Activated CD8-positive, alpha-beta memory T cell treated with anti-CD3 and anti-CD28 coated beads for 4 hours (primary cell): Measurements from ENCODE around the gene LMOD3.
A peak's percentile ranks its signal among the peaks of the same experiment; 100 is the strongest.

Experiments
- DNase-seq, 2 donors: peaks; one replicate each; pipeline ENCODE4 v3.0.0-alpha.2; 2020; ENCODE audit warnings: low read depth in 2 of 2

Gene LMOD3

DNA sequence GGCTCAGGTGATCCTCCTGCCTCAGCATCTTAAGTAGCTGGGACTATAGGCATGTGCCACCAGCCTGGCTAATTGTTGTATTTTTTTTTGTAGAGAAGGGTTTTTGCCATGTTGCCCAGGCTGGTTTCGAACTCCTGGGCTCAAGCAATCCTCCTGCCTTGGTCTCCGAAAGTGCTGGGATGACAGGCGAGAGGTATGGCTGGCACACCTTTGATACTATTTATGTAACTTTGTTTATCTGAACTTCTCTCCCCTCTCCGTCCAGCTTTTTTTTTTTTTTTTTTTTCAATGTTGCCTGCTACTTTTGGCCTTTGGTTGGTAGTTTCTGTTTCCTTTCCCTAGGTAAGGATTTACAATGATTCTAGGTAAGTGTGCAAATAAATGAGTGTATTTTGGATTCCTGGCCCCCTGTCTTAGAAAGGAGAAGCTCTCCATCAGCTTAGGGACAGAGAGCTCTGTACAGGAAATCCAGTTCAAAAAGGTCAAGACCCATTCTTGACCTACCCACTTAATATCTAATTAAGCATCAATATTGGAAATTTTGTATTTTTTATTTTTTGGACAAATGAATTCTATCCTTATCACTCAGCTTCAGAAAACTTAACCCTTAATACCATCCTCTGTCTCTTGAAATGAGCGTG is 30.9 kb downstream of the LMOD3 start:
- no peak for DNase-seq

DNA sequence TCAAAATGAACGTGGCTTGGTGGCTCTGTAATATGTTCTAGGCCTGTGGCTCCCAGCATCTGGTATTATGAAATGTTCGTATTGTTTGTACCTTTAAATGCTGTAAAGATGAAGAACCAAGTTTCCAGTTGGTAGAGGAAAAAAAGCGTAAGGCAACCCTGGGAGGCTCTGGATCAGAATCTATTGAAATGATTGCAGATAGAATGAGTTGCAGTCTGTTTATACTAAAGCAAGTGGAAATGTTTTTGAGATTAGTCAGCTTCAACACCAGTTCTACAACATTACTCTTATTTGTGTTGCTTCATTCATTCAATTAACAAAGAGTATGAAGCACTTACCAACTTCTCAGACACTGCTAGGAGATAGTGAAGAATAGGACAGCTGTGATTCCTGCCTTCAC is 32.4 kb downstream of the LMOD3 start:
- no peak for DNase-seq

DNA sequence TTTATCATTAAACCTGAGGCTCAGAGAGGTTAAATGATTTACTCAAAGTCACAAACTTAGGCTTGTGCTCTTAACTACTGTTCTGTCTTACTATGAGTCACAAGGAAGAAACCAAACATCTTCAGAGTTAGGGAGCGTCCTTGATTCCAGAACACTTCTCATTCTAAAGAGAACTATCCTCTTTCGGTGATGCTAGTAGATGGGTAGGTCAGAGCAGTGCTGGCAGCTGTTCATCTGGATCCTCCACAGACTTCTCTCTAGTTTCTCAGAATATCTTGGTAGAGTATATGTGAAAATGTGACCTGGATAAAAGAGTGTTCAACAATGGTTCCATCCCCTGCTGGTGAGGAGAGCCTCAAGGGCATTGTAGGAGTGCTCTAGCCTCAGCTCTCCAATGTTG is 34.3 kb downstream of the LMOD3 start:
- DNase-seq, result no peak

DNA sequence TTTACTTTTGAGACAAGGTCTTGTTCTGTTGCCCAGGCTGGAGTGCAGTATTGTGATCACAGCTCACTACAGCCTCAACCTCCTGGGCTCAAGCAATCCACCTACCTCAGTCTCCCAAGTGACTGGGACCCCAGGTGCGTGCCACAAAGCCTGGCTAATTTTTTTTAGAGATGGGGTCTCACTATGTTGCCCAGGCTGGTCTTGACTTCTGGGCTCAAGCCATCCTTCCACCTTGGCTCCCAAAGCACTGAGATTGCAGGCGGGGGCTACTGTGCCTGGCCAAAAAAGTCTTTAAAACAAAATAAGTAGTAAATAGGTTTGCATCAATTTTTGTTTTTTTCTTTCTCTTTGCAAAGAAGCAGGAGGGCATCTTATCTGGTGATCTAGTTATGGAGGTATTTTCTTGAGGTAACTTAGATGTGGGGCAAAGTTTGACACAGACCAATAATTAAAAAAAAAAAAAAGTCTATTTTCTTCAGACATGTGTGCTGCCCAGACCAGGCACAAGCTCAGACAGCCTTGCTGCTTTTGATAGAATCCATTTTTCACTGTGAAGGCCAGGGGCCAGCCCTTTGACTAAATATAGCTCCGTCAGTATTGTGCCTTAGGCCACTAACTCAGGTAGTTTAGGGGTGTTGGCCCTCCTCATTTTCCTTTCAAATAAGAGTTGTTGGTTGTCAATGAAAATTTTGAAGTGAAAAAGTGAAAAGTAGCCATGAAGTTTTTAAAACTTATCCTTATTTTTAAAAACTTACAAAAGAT is 35.2 kb downstream of the LMOD3 start:
- no peak for DNase-seq

DNA sequence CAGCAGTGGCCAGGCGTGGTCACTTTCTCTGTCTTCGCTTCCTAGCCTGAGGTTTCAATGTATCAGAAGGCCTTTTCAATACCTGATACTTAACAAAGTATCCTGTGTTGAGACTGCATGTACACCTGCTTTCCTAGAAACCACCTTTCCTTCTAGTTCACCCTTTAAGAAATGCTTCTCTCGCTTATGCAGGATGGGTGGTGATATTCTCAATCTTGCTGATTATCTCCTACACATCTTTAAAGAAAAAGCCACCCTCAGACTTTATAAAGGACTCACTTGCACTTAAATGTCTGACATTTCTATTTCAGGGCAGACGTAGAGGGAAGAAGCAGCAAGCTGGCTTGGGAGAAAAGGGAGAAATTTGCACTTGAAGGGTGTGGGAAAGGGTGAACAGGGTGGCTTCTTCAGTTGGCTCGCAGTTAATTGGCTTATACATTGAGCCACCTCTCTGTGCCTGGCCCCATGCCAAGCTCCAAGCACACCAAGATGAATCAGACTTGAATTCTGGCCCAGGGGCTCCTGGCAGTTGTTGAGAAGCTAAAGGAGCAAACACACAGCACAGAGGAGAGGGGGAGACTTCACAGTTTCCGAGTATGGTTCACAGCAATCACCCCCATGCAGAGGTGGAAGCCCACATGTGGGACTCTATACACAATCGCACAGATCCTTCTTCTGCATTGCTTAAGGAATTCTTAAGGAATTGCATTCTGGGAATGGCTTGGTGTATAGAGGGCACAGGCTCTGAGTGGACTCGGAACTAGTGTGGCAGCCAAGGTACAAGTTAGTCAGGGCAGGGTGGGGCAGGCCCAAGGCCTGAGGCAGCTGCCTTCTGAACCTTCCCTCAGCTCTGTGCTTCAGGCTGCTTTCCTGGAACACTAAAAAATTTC is 36.3 kb downstream of the LMOD3 start:
- DNase-seq, result peak; percentile 54 to 63

DNA sequence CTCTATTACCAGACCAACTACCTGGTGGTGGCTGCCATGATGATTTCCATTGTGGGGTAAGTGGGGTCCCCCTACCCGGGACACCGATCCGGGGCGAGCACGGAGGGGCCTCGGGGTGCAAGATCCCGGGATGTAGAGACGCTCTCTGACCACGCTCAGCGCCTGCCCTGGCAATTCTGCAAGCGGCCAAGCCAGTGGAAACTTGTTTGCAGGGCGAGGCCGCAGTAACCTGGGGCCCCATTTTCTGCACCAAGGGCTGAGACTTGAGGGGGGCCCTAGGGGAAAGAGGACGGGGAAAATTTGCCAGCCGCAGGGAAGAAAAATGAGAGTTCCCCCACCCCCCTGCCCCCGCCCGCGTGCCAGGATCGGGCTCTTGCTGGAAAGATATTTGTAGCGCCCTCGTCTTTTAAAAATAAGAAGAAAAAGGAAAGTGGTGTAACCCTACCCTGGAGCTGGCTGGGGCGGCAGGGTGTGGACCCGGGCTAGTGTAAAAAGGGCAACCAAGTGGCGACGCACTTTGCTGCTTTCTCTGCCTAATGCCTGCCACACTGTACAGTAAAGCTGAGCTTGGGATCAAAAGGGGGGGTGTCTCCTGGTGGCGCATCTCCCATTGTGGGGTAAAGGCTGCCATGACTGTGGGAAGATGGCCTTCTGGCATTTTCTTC is 37.1 kb downstream of the LMOD3 start:
- no peak for DNase-seq

DNA sequence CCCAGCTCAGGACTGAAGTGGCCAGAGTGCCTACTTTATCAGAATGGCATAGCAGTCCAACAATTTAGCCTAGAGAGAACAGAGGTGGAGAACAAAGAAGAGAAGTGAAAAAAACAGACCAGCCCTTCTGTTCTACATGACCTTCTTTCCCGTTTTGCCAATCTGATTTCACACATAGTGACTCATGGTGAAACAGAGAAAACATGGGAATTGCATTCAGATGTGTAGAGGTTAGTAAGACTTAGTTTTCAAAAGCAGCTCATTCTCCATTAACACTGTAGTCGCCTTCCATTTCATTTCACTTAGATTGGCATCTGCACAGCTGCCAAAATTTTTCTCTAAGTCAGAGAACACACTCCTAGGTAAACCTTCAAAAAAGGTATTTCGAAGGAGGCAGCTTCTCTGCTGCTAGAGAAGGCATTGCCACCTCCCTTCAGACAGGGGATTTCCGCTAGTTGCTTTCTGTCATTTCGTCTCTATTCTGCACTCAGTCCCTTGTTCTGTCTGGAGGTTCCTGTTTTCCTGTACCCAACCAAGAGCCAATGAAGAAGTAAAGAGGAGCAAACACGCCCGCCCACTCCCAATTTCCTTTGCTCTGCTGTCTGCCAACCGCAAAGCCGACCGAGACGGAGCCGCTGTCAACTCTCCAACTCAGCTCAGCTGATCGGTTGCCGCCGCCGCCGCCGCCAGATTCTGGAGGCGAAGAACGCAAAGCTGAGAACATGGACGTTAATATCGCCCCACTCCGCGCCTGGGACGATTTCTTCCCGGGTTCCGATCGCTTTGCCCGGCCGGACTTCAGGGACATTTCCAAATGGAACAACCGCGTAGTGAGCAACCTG is 37.8 kb downstream of the LMOD3 start, which contains the start of gene ARL6IP5:
TSS of gene ARL6IP5 (plus strand) at position 612 of the 842 bp plus-strand sequence. CDS start at position 723, 111 bp downstream.
- DNase-seq, result peak; percentile 73 to 82

DNA sequence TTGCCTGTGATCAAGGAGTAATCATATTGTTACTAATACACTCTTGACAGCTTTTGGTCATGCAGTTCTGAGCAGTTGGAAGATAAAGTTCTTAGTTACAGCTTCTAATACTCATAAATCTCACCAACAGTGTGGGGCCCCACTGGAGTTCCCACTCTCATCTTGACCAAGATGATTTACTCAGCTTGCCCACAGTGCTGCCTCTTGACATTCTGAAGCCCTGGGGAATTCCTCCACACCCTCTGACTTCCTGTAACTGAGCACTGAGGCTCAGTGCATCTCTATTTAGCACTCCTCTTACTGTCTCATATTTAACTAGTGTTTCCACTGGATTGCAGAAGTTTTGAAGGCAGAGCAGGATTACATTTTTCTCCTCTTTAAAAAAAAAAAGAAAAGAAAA is 39.6 kb downstream of the LMOD3 start:
- peak; percentile 48 to 70 for DNase-seq

DNA sequence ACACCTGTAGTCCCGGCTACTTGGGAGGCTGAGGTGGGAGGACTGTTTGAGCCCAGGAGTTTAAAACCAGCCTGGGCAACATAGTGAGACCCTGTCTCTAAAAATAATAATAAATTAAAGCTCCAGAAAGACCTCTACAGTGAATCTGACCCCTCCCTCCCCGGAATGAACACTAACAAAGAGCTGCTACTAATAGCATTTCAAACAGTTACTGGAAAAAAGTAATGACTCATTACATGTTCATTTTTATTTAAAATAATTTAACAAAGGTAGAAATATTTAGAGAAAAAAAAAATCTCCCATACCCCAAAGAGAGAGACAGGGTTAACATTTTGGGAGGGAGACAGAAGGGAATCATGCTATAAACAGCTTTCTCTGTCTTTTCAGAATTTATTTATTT is 40.0 kb downstream of the LMOD3 start:
- DNase-seq, result no peak

DNA sequence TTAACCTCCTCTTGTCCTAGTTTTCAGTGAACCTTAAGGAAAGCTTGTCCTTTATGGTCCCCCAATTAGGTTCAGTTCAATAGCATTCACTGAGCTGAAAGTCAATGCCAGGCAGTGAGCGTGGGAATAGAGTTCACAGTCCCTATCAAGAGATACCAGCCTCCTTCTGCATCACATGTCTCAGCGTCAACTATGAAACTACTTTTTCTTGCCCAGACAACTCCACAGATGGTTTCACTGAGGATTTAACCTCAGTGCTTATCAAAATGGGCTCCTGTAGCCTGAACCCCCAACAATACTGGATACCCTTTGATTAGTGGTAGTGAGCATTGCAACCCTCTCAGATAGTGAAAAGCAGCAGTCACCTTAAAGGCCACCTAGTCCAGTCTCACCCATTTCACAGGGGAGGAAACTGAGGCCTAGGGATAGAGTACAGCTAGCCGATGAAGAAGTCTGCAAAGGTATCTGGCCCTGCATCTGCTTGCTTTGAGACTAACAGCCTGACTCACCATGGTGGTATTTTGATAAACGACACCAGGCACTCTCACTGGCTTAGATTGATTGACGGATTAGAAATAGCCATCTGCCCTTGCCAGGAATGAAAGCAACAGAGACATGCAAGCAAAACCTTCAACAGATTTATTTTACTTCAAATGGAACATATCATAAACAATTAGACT is 40.7 kb downstream of the LMOD3 start:
- DNase-seq, result no peak

DNA sequence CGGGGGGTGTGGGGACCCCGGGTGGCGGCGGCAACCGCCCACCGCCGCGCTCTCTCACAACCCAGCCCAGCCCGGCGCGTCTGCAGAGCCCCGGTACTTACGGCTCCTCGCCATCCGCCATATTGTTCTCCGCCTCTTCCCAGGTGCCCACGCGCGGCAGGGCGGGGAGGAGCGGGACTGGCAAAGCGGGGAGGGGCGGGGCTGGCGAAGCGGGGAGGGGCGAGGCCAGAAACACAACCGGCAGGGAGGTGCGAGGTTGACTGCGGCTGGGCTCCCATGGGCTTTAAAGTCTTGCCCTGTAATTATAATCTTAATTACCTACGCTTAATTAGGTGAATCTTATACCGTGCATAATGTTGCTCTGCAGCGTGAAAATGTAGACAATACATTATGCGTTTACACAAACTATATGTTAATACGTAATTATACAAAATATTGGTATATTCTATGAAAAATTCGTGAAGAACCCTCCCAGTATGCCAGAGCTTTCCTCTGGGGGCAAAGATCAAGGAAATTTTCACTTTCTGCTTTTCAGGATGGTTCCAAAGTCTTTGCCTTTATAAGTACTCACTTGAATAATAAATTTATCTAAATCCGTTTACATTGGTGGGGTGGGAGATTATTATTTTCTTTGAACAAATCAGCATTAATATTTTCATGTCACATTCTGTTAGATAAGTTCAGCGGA is 42.0 kb downstream of the LMOD3 start, which contains the start of gene UBA3:
TSS of gene UBA3 (minus strand) at position 133 of the 688 bp plus-strand sequence. CDS start at position 121, 12 bp downstream.
- DNase-seq, result peak; percentile 86

DNA sequence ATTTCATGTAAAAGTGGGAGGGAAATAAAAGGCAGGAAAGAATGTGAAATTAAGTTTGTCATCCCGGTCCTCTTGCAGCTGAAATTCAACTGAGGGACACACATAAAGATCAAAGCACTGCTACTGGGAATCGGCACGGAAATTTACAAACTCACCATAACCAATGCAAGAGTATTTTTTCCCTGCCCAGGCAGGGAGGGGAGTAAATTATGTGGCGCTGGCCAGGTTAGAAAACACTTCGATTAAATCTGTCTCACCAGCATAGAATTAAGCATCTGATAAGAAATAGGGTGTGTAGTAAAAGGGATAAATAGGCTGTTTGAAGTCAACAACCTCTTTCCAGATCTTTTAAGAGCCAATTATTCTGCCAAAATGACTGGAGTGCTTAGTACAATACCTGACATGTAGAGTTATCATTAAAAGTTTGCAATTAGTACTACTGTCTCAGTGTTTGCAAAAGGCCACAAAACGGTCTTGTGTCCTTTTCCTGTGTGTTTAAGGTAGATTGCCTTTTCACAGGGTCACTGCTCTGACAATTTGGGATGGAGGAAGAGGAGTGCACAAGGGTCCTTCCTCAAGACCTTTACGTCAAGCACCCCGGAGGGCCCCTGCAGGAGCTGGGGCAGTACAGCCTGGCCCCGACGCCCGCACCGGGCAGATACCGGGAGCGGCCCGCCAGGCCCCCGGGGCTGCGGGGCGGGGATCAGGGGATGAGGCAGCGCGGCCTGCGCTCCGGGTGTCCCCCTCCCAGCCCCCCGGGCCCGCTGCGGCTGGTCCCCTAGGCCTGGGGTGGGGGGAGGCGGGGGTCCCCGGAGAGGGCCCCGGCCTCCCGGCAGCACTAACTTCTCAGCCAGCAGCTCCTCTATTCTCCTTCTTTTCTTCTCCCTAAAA is 42.9 kb downstream of the LMOD3 start:
- DNase-seq, result no peak

DNA sequence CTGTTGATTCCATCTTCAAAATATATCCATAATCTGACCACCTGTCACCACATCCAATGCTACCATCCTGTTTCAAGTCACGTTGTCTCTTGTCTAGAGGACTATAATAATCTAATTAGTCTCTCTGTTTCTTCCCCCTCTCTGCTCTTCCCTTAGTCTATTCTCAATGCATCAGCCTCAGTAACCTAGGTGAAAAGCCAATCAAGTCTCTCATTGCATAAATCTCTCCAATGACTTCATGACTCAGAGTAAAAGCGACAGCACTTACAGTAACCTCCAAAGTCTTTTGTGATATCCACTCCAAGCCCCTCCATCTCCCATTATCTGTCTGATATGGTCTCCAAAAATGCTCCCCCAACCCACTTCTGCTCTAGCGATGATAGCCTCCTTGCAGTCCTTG is 49.5 kb downstream of the LMOD3 start:
- DNase-seq, result no peak

DNA sequence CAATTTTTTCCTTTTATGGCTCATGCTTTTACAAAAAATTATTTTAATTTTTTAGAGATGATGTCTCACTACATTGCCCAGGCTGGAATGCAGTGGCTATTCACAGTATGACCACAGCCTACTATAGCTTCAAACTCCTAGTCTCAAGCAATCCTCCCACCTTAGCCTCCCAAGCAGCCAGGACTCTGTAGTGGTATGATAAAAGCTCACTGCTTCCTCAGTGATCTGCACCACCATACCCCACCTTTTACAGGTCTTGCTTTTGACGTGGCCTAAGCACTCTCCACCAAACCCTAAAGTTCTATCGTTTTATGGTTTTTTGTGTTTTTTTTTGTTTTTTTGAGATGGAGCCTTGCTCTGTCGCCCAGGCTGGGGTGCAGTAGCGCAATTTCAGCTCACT is 56.3 kb downstream of the LMOD3 start:
- no peak for DNase-seq

DNA sequence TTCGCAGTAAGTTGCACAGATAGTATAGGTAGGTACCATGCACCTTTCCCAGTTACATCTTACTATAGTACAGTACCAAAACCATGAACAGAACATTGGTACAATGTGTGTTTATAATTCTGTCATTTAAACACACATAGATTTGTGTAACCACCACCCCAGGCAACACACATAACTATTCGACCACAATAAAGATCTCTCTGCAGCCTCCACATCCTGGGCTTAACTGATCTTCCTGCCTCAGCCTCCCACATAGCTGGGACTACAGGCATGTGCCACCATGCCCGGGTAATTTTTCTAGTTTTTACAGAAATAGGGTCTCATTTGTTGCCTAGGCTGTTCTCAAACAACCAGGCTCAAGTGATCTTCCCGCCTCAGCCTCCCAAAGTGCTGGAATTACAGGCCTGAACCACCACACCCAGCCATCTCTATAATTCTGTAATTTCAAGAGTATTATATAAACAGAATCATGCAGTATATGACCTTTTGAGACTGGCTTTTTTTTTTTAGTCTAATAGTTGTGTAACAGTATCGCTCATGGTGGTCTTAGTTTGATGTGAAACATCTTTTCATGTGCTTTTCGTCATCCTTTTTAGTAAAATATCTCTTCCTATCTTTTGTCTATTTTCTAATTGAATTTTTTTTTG is 57.0 kb downstream of the LMOD3 start:
- no peak for DNase-seq

DNA sequence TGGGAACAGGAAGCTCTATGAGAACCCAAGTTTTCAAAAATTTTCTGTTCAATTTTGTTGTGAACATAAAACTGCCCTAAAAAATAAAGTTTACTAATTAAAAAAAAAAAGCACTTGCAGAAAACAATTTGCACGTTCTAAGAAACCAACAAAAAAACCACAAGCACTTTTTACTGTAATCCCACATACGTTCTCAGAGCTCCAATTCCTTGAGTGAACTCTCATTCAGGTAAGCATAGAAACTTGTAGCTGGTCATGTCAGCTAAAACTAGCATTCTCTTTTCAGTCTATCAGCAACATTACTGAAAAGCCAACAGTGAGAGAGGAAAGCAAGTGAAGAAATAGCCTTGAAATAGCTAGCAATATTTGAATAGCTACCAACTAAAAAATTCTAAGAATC is 58.8 kb downstream of the LMOD3 start:
- DNase-seq, result no peak

DNA sequence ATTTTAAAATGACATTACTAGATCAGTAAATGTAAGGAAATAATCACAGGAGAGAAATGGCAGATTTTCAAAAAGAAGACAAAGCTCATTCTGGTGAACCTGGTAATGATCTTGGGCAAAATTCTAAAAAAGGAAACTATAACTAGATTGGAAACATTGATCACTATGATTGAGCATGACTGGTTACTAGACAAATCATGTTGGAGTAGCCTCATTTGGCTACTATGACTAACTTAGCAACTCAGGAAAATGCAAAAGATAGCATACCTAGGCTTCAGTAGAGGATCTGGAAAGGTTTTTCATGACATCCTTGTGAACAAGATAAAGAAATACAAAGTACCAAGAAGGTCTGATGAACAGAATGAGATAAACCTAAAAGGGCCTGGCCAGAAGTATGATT is 62.7 kb downstream of the LMOD3 start:
- no peak for DNase-seq

DNA sequence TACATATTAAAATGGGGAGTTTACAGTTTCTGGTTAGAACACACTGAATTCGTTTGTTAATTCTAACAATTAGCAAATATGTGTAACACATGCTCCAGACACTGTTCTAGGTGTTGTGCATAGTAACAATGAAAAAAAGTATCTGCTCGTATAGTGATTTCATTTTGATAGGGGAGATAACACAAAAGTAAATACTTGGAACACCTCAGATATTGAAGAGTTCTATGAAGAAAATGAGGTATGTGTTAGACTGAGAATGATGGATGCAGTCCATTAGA is 63.5 kb downstream of the LMOD3 start:
- no peak for DNase-seq
